HG02798 (cell line): ENCODE data around the gene NRG2.

Experiments used
- ATAC-seq: cut with Tn5 transposase; IDR thresholded peaks from one replicate; pipeline ENCODE4 v1.9.1; 2021; ENCODE audit warnings: mild to moderate bottlenecking; ENCODE audit not compliant: unreplicated experiment, poor library complexity

Gene NRG2

DNA sequence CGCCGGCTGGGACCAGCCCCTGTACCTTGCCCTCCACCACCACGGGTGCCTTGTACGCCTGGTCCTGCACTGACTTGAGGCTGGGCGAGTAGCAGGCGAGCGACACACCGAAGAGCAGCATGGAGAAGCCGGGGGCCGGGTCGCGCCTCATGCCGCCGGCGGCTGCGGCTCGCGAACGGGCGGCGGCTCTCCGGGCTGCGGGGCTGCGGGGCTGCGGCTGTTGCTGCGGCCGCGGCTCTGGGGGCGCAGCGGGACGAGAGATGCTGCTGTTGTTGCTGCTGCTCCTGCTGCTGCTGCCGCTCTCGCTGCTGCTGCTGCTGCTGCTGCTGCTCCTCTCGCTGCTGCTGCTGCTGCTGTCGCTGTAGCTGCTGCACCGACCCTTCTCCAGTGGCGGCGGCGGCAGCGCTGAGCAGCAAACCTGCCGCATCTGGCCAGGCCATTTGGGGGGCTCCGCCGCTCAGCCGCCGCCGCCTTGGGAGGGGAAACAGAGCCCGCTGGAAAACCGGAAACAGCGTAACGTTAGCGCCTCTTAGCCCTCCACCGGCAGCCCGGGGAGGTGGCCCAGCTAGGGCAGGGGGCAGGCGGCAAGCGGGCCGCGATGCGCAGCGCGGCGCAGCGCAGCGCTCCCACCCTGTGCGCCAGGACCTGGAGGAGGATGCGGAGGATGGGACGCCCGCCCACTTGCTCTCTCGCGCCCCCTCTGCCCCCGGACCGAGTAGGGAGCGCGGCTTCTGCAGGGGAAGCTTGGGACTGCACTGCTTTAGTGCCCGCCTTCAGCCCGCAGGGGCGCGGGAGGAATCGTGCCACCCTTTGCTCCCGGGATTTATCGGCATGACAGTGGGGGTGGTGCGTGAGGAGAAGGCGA, at the start of gene NRG2:
Gene NRG2, minus strand, starts transcription at position 657 of the 865 bp plus-strand sequence.
- ATAC-seq = peak; percentile 59

DNA sequence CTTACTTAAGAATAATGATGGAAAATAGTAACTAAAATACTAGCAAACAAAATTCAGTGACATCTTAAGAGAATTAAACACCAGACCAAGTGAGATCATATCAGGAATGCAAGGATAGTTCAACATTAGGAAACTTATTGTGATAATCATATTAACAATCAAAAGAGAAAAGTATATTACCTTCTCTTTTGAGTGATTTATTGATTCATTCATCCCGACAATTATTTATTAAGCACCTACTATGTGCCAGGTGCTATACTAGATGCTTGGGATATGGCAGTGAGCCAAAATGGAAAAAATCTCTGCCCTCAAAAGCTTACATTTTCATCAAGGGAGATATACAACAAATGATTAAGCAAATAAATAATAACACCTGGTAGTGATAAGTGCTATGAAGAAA, 47.2 kb upstream of the NRG2 start:
- ATAC-seq = no peak

GRCh38 chr5:140084541-140084940, 41.4 kb upstream of the NRG2 start:
- no peak for ATAC-seq

GRCh38 chr5:140083650-140084049, 40.6 kb upstream of the NRG2 start:
- ATAC-seq = no peak

- no peak for ATAC-seq
Measured at GRCh38 chr5:140083120-140083519, 40.0 kb upstream of the NRG2 start.

DNA sequence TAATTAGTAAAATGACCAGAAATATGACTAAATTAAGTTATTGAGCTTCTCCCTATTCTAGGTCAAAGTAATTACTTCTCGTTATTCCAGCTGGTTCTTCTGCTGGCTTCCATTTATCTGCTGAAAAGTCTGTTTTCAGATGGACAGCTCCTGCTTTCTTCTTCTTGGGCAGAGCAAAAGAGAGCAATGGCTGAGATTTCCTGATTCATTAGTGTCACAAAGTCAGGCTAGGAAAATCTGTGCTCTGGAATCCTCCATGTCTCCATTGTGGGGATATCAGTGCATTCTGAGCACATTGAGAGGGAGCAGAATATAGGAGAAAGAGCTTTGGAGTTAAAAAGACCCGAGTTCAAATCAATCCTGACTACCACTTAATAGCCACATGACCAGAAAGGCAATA, 33.7 kb upstream of the NRG2 start:
- no peak for ATAC-seq

DNA sequence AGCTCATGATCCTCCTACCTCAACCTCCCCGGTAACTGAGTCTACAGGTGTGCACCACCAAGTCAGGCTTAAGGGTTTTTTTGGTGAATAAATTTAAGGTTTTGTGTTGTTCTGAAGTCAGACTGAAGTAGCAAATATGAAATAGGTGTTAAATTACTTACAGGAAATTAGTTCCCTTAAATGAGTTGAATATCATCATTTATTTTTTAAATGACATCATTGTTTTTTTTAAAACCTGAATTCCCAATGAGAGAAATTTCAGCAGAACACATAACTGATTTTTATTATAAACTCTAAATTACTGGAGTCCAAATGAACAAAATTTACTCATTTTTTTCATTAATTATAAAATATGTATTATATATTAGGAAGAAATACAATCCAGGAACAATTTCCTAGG, 33.0 kb upstream of the NRG2 start:
- no peak for ATAC-seq

GRCh38 chr5:140075371-140075770, 32.3 kb upstream of the NRG2 start:
- ATAC-seq = no peak

DNA sequence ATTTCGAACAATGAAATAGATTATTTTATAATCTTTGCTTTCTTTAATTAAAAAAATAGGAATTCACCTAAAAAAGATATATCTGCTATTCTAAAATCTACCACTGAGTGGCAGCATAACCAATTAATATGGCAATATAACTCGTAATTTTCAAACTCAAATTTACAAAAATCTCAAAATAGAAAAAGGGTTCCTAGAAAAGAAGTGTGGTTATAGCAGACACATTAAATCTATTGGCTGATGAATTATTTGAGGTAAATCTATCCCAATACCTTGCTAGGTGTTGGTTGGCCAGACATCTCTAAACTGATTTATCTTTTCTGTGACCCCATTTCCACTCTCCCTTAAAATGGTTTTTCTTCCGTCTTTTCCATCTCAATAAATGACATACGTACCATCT, 30.2 kb upstream of the NRG2 start:
- no peak for ATAC-seq

- no peak for ATAC-seq
Measured at GRCh38 chr5:140072812-140073211, 29.7 kb upstream of the NRG2 start.

DNA sequence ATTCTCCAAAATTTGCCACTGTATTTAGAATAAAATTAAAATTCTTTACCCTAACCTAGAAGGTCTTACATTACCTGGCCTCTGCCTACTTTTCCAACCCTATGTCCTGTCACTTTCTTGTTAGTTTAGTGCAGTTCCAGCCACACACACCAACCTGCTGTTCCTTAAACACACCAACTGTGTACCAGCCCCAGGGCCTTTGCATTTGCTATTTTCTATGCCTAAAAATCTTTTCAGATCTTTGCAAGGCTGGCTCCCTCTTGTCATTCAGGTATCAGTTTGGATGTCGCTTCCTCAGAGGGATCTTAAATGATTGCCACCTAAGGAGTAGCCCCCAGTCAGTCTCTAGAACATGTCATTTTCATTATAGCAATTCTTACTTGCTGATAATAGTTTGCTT, 17.7 kb upstream of the NRG2 start:
- no peak for ATAC-seq

GRCh38 chr5:140058212-140058932, 15.3 kb upstream of the NRG2 start:
- no peak for ATAC-seq

DNA sequence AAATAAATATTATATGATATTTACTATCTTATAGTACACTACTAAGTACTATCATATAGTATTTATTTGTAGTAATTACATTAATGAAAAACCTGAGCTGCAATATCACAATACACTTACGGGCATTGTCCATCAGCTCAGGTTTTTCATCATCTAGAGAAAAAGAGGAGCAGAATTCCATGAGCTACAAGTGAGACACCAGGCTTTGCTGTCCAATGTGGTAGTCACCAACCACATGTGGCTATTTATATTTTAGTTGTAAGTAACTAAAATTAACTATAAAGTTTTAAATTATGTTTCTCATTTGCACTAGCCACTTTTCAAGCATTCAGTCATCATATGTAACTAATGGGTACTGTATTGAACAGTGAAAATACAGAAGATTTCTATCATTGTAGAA, 13.8 kb upstream of the NRG2 start:
- ATAC-seq = no peak

GRCh38 chr5:140055152-140055551, 12.1 kb upstream of the NRG2 start:
- ATAC-seq = no peak

DNA sequence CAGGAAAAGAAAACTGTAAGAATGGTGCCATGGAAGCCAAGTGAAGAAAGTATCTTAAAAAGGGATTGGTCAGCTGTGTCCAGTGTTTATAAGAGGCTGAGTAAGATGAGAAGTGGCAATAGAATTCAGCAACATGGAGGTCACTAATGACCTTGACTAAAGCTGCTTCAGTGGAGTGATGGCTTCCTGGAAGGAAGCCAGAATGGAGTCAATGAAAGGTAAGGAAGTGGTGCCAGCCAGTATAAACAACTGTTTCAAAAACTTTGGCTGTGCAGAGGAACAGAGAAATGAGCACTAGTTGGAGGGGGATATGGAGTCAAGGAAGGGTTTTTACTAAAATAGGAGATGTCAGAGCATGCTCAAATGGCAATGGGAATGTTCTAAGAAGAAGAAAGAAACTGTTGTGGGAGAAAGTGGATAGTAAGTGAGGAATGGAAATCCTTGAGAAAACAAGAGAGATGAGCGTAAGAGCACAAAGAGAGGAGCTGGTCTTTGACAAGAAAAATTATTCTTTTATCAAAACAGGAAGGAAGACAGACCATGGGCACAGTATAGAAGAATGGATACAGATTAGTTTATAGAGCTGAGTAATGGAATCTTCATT, 11.1 kb upstream of the NRG2 start:
- ATAC-seq = no peak

DNA sequence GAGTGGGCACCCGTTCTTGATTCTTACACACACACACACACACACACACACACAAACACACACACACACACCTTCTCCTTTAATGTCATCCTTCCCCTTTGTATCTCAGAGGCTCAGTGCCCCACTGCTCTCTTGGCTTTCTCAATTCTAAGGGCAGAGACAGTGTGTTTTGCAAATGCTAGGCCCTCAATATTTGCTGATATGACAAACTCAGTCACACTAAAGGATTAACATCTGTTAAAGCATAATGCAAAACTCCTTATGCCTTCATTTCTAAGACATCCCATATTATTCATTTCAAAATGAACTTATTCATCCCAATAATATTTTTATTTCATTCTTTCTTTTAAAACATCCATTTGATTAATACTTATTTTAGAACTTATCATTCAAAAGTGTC, 8.9 kb upstream of the NRG2 start:
- ATAC-seq = no peak

- ATAC-seq = no peak
Measured at GRCh38 chr5:140049713-140050112, 6.6 kb upstream of the NRG2 start.

- ATAC-seq = no peak
Measured at GRCh38 chr5:140049205-140049604, 6.1 kb upstream of the NRG2 start.

GRCh38 chr5:140044041-140044440, 942 bp upstream of the NRG2 start:
- no peak for ATAC-seq

DNA sequence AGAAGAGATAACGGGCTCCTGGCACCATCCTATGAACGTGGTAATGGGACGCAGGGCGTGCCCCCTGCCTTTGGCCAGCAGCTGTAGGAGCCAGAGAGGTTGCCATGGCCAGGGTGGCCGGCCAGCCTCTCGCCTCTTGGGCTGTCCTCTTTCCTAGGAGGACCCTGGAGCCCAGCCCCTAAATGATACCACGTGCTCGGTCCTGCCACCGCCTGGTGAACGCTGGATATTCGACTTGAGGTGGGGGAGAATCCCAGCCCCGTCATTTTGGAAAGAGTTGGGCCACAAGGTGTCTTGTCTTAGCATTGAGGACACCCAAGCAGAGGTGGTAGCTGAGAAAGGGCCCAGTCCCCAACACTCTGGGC, 391 bp upstream of the NRG2 start:
- peak; percentile 8 for ATAC-seq

DNA sequence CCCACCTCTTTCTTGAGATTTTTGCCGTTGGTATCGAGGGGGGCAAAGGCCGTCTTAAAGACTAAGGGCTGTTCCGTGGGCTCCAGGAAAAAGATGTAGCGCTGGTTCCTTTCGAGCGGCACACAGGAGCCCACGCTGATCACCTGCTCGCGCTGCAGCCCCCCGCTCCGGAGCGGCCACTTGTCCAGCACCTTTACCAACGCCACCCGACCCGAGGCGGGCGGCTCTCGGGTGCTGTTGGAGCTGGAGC, 781 bp downstream of the NRG2 start:
- no peak for ATAC-seq
